ENCODE measurements around the gene QRICH2.
"Not testable (repeated sequence)": the region's sequence is repeated elsewhere in the genome, so short reads cannot be mapped to it uniquely, and the experiment has no call there.

The QRICH2 gene

DNA sequence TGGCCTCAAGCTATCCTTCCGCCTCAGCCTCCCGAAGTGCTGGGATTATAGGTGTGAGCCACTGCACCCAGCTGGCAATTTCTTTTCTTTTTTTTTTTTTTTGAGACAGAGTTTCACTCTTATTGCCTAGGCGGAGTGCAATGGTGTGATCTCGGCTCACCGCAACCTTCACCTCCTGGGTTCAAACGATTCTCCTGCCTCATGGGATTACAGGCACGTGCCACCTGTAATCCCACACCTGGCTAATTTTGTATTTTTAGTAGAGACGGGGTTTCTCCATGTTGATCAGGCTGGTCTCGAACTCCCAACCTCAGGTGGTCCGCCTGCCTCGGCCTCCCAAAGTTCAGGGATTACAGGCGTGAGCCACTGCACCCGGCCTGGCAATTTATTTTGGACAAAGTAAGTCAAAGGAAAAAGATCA, 40.5 kb downstream of the QRICH2 start:
- H2BK5ac ChIP-seq (ENCODE audit: low read length); DNase-seq; H3K23ac ChIP-seq (ENCODE audit: low read length); H2BK15ac ChIP-seq (replicated peaks; ENCODE audit: low read depth); H2BK120ac ChIP-seq (ENCODE audit: low read depth, low read length); H3K4me2 ChIP-seq (ENCODE audit: low read length); H3K36me3 ChIP-seq (ENCODE audit: control insufficient read depth, insufficient read depth, low read length); H3K4me1 ChIP-seq (ENCODE audit: control insufficient read depth, low read depth, low read length); H4K8ac ChIP-seq (ENCODE audit: low read depth, low read length); H3K9ac ChIP-seq (ENCODE audit: low read length); H2AK5ac ChIP-seq (ENCODE audit: low read length); H3K4ac ChIP-seq (ENCODE audit: low read depth, low read length); H3K4me3 ChIP-seq (ENCODE audit: low read length); H4K5ac ChIP-seq (ENCODE audit: low read length); H3K18ac ChIP-seq (ENCODE audit: low read length); H3K27me3 ChIP-seq (ENCODE audit: insufficient read depth, low read length, poor library complexity): not testable (repeated sequence)
- Histone ChIP-seq H3K56ac (ENCODE audit: low read length) (peak overlapping the region; percentile 79), H3K79me2 (ENCODE audit: control insufficient read depth, insufficient read depth, low read length) (peaks cover 11% of the 10 kb centered on the region), H3K79me1 (ENCODE audit: low read length) (peaks cover 12% of the 10 kb centered on the region), H3K27ac (ENCODE audit: low read depth, low read length) (peak overlapping the region; percentile 48)
- no CpG with 5 or more reads among the region's 13 CpGs for WGBS (ENCODE audit: extremely low coverage, insufficient coverage, low lambda C conversion rate)

DNA sequence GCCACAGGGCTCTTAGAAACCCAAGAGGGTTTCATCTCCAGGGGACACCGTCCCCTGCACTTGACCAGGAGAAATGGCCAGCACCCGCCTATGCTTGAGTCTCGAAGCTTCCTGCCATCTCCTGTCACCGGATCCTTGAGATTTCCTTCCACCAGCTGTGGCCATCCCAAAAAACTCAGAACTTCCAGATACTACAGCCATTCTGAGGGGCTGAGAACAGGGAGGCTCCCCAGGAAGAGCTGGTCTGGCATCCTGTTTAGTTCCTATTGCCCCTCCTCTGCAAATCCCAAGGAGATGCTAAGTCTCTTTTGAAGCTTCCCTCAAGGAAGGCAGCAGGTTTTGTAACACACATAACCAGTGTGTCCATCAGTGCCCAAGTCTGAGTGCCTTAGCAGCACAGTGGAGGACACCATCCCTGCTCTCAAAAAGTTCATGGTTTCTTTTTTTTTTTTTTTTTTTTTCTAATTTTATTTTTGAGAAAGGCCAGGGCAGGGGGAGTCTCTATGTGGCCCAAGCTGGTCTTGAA, 41.0 kb downstream of the QRICH2 start:
- DNase-seq = no peak
- Histone ChIP-seq H3K79me1 (ENCODE audit: low read length) (peaks cover 12% of the 10 kb centered on the region), H3K4me2 (ENCODE audit: low read length) (peak overlapping the region; percentile 69), H3K27ac (ENCODE audit: low read depth, low read length) (peak overlapping the region; percentile 77), H3K18ac (ENCODE audit: low read length) (no peak overlapping the region), H3K23ac (ENCODE audit: low read length) (no peak overlapping the region), H3K27me3 (ENCODE audit: insufficient read depth, low read length, poor library complexity) (no peaks in the 10 kb centered on the region), H3K79me2 (ENCODE audit: control insufficient read depth, insufficient read depth, low read length) (peaks cover 11% of the 10 kb centered on the region), H3K9ac (ENCODE audit: low read length) (peak overlapping the region; percentile 69), H3K4ac (ENCODE audit: low read depth, low read length) (no peak overlapping the region), H4K8ac (ENCODE audit: low read depth, low read length) (no peak overlapping the region), H4K5ac (ENCODE audit: low read length) (no peak overlapping the region), H3K4me1 (ENCODE audit: control insufficient read depth, low read depth, low read length) (peaks cover 9% of the 10 kb centered on the region), H2BK5ac (ENCODE audit: low read length) (no peak overlapping the region), H2BK120ac (ENCODE audit: low read depth, low read length) (no peak overlapping the region), H2BK15ac (replicated peaks; ENCODE audit: low read depth) (no peak overlapping the region), H3K56ac (ENCODE audit: low read length) (peak overlapping the region; percentile 92), H3K4me3 (ENCODE audit: low read length) (no peak overlapping the region), H2AK5ac (ENCODE audit: low read length) (no peak overlapping the region), H3K36me3 (ENCODE audit: control insufficient read depth, insufficient read depth, low read length) (no peaks in the 10 kb centered on the region)
- no CpG with 5 or more reads among the region's 4 CpGs for WGBS (ENCODE audit: extremely low coverage, insufficient coverage, low lambda C conversion rate)

DNA sequence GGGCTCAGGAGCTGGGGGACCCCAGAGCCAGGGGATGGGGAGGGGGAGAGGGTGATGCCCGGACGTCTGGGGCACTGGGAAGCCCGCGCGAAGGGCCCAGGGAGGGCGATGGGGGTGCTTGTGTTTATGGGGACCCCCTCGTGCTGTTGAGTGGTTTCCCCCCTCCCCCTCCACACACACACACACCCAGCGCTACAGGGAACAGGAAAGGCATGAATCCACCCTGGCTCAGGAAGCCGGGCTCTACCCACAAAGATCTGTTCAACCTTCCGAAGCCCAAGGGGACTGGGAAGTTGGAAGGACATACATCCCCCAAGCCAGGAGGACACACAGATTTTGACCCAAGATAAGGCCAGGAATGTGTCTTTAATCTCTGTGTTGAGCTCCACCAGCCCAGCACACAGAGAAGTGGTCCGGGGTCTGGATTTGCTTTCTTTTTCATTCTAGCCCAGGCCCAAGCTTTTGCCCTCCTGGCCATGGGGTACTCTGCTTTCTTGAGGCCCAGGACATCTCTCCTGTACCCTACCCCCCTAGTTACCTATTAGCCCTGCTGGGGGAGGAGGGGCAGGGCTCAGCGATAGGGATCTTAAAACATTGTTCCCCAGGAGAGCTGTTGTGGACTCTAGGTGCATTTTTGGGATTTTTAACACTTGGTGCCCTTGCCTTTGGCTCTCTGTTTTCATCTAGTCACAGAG, 41.7 kb downstream of the QRICH2 start:
- Histone ChIP-seq H3K23ac (ENCODE audit: low read length) (peak overlapping the region; percentile 80), H2BK5ac (ENCODE audit: low read length) (peak overlapping the region; percentile 59), H3K9ac (ENCODE audit: low read length) (peak overlapping the region; percentile 69), H4K5ac (ENCODE audit: low read length) (no peak overlapping the region), H2BK15ac (replicated peaks; ENCODE audit: low read depth) (no peak overlapping the region), H3K36me3 (ENCODE audit: control insufficient read depth, insufficient read depth, low read length) (no peaks in the 10 kb centered on the region), H3K18ac (ENCODE audit: low read length) (peak overlapping the region; percentile 88), H3K27ac (ENCODE audit: low read depth, low read length) (peak overlapping the region; percentile 77), H3K27me3 (ENCODE audit: insufficient read depth, low read length, poor library complexity) (no peaks in the 10 kb centered on the region), H3K4ac (ENCODE audit: low read depth, low read length) (peak overlapping the region; percentile 70), H3K56ac (ENCODE audit: low read length) (peak overlapping the region; percentile 92), H3K79me1 (ENCODE audit: low read length) (peaks cover 12% of the 10 kb centered on the region), H3K4me1 (ENCODE audit: control insufficient read depth, low read depth, low read length) (peaks cover 9% of the 10 kb centered on the region), H2BK120ac (ENCODE audit: low read depth, low read length) (peak overlapping the region; percentile 23), H3K4me2 (ENCODE audit: low read length) (peak overlapping the region; percentile 69), H4K8ac (ENCODE audit: low read depth, low read length) (no peak overlapping the region), H3K4me3 (ENCODE audit: low read length) (peak overlapping the region; percentile 73), H2AK5ac (ENCODE audit: low read length) (no peak overlapping the region), H3K79me2 (ENCODE audit: control insufficient read depth, insufficient read depth, low read length) (peaks cover 11% of the 10 kb centered on the region)
- DNase-seq = peak; percentile 79
- WGBS (ENCODE audit: extremely low coverage, insufficient coverage, low lambda C conversion rate) = no CpG with 5 or more reads among the region's 12 CpGs

DNA sequence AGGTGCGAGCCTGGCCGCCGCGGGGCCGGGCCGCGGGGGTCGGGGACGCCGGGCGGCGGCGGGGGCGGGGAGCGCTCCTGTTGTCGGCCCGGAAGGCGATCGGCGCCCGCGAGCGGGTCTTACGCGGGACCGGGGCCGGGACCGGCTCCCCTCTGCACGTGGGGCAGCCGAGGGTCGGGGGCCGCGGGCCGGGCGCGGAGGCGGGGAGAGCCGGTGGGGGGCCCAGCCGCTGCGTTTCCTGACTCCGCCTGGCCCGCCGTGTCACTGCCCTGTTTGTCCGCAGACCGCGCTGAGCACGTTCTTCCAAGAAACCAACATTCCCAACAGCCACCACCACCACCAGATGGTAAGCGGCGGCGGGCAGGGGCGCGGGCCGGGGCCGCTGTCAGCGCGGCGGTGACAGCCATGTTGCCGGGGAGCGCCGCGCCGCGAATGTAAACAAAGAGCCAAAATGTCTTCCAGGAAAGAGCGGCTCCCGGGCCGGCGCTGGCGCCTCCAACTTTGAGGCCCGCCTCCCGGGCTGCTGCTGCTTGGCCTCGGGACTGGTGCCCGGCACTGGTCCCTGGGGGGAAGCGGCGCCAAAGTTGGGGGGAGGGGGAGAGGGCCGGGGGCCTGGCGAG, 42.3 kb downstream of the QRICH2 start:
- Histone ChIP-seq H3K79me2 (ENCODE audit: control insufficient read depth, insufficient read depth, low read length) (peaks cover 11% of the 10 kb centered on the region), H3K4me1 (ENCODE audit: control insufficient read depth, low read depth, low read length) (peaks cover 9% of the 10 kb centered on the region), H3K23ac (ENCODE audit: low read length) (no peak overlapping the region), H3K18ac (ENCODE audit: low read length) (peak overlapping the region; percentile 88), H3K27me3 (ENCODE audit: insufficient read depth, low read length, poor library complexity) (no peaks in the 10 kb centered on the region), H2BK15ac (replicated peaks; ENCODE audit: low read depth) (no peak overlapping the region), H3K4me2 (ENCODE audit: low read length) (no peak overlapping the region), H2AK5ac (ENCODE audit: low read length) (no peak overlapping the region), H4K8ac (ENCODE audit: low read depth, low read length) (no peak overlapping the region), H3K4me3 (ENCODE audit: low read length) (peak overlapping the region; percentile 73), H3K36me3 (ENCODE audit: control insufficient read depth, insufficient read depth, low read length) (no peaks in the 10 kb centered on the region), H2BK120ac (ENCODE audit: low read depth, low read length) (peak overlapping the region; percentile 23), H3K79me1 (ENCODE audit: low read length) (peaks cover 10% of the 10 kb centered on the region), H3K56ac (ENCODE audit: low read length) (peak overlapping the region; percentile 92), H3K9ac (ENCODE audit: low read length) (peak overlapping the region; percentile 69), H3K27ac (ENCODE audit: low read depth, low read length) (peak overlapping the region; percentile 29), H2BK5ac (ENCODE audit: low read length) (no peak overlapping the region), H4K5ac (ENCODE audit: low read length) (no peak overlapping the region), H3K4ac (ENCODE audit: low read depth, low read length) (peak overlapping the region; percentile 70)
- WGBS (ENCODE audit: extremely low coverage, insufficient coverage, low lambda C conversion rate) = no CpG with 5 or more reads among the region's 76 CpGs
- DNase-seq = peak; percentile 71

DNA sequence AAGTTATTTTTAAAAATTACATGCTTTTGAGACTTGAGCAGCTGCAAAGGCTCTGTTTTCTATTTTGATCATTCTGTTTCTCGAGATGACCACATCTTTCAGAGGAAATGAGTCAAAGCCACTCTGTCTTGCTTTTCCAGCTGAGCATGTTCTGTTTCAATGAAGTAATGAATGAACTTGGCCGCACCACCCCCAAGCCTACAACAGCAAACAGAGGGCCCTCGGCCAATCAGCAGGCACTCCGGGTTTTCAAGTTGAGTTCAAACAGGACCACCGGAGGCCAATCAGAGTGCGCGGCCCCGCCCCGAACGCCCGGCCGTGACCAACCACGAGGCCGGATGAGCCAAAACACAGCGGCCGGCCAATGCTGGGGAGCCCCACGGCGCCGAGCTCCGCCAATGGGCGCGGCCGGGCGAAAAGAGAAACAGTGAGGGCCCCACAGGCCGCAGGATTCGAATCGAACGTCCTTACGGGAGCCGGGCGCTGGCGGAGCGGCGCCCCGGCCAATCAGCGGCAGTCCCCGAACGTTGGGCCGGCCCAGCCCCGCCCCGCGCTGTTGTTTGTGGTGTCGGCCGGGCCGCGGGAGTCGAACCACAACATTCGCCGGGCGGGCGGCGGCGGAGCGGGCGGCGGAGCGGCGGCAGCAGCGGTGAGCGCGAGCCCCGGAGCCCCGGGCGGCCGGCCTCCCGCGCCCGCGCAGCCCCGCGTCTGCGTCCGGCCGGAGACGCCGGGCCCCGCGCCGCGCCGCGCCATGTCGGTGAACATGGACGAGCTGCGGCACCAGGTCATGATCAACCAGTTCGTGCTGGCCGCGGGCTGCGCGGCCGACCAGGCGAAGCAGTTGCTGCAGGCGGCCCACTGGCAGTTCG, 43.1 kb downstream of the QRICH2 start, which contains the start of gene UBALD2:
Gene UBALD2, plus strand, starts transcription at position 594 of the 869 bp plus-strand sequence. Its CDS starts 158 bp downstream, at position 752.
- H3K18ac ChIP-seq (ENCODE audit: low read length) = peak within 1 kb of the TSS; percentile 88
- H3K56ac ChIP-seq (ENCODE audit: low read length) = peak within 1 kb of the TSS; percentile 92
- peak within 1 kb of the TSS; percentile 23 for H2BK120ac ChIP-seq (ENCODE audit: low read depth, low read length)
- peak within 1 kb of the TSS; percentile 59 for H2BK5ac ChIP-seq (ENCODE audit: low read length)
- peak within 1 kb of the TSS; percentile 69 for H3K9ac ChIP-seq (ENCODE audit: low read length)
- peak within 1 kb of the TSS; percentile 77 for H3K27ac ChIP-seq (ENCODE audit: low read depth, low read length)
- H2AK5ac ChIP-seq (ENCODE audit: low read length) = no peak within 1 kb of the TSS
- H4K8ac ChIP-seq (ENCODE audit: low read depth, low read length) = no peak within 1 kb of the TSS
- peak within 1 kb of the TSS; percentile 69 for H3K4me2 ChIP-seq (ENCODE audit: low read length)
- peaks cover 9% of the 10 kb centered on the region for H3K79me1 ChIP-seq (ENCODE audit: low read length)
- H3K36me3 ChIP-seq (ENCODE audit: control insufficient read depth, insufficient read depth, low read length) = no peaks in the 10 kb centered on the region
- peak; percentile 99 for DNase-seq
- H3K23ac ChIP-seq (ENCODE audit: low read length) = no peak within 1 kb of the TSS
- H3K4ac ChIP-seq (ENCODE audit: low read depth, low read length) = peak within 1 kb of the TSS; percentile 70
- peaks cover 9% of the 10 kb centered on the region for H3K4me1 ChIP-seq (ENCODE audit: control insufficient read depth, low read depth, low read length)
- H2BK15ac ChIP-seq (replicated peaks; ENCODE audit: low read depth) = no peak within 1 kb of the TSS
- no peaks in the 10 kb centered on the region for H3K27me3 ChIP-seq (ENCODE audit: insufficient read depth, low read length, poor library complexity)
- no CpG with 5 or more reads among the region's 94 CpGs for WGBS (ENCODE audit: extremely low coverage, insufficient coverage, low lambda C conversion rate)
- H3K79me2 ChIP-seq (ENCODE audit: control insufficient read depth, insufficient read depth, low read length) = peaks cover 11% of the 10 kb centered on the region
- H4K5ac ChIP-seq (ENCODE audit: low read length) = peak within 1 kb of the TSS; percentile 71
- H3K4me3 ChIP-seq (ENCODE audit: low read length) = peak within 1 kb of the TSS; percentile 73

All from mesendoderm (in vitro differentiated cells).